Mammary epithelial cell (primary cell): ENCODE measurements around the gene STPG4.

Experiments
- CTCF ChIP-seq, 2 donors: IDR thresholded peaks in 1 of 2; conservative IDR thresholded peaks in 1 of 2; 2 replicates each; pipeline ENCODE4 v1.5.1; 2011 to 2012; ENCODE audit warnings: inconsistent platforms in 2 of 2, low read length in 2 of 2, mild to moderate bottlenecking in 2 of 2, control low read depth in 1 of 2, low read depth in 1 of 2; ENCODE audit not compliant: insufficient read depth in 1 of 2; ENCODE audit errors: extremely low read depth in 1 of 2
- EZH2 ChIP-seq: IDR thresholded peaks from 2 replicates; pipeline ENCODE4 v1.6.1; 2012; ENCODE audit warnings: low read length, inconsistent platforms, borderline replicate concordance

GRCh38 chr2:47179388-47179787 is 24.3 kb upstream of the STPG4 start:
- no peak for TF ChIP-seq CTCF (conservative IDR thresholded peaks at IDR 0.05 in 1 of 2, IDR thresholded peaks at IDR 0.05 in 1 of 2; ENCODE audit: extremely low read depth in 1 of 2, insufficient read depth in 1 of 2, low read depth in 1 of 2, low read length in 2 of 2)
- no peak for TF ChIP-seq EZH2
